Adrenal gland (tissue), 12 donors: ENCODE measurements around the gene RELT. TPM values are rescaled to one million over a fixed set of nuclear protein-coding genes. Genes with fewer than 3 reads are reported as not detected.

Experiments used
- DNase-seq, 7 donors: peaks; one replicate each; pipeline ENCODE4 v3.0.0-alpha.2; 2019 to 2020
- H3K27ac ChIP-seq, 5 donors: fragments of 200-600 bp; sonication (generic) in 4 of 5; 1 replicate in 3 of 5; 2 replicates in 2 of 5; pipeline versions ENCODE4 v1.5.1 to v1.8.0; 2016 to 2020; ENCODE audit warnings: mild to moderate bottlenecking in 1 of 5
- H3K27me3 ChIP-seq: fragments of 200-600 bp; 2 replicates; pipeline ENCODE4 v1.8.0; 2021
- H3K36me3 ChIP-seq, 2 donors: fragments of 200-600 bp; replicated peaks in 1 of 2; 1 replicate in 1 of 2; 2 replicates in 1 of 2; pipeline versions ENCODE4 v1.5.1 to v1.8.0; 2018 to 2022
- H3K4me1 ChIP-seq, 2 donors: fragments of 200-600 bp; replicated peaks in 1 of 2; 1 replicate in 1 of 2; 2 replicates in 1 of 2; pipeline versions ENCODE4 v1.5.1 to v1.8.0; 2018 to 2021
- H3K4me3 ChIP-seq, 4 donors: fragments of 200-600 bp; sonication (generic) in 3 of 4; one replicate each; pipeline ENCODE4 v1.5.1; 2016 to 2018
- H3K9me3 ChIP-seq, 3 donors: fragments of 200-600 bp; sonication (generic) in 1 of 3; replicated peaks in 1 of 3; 1 replicate in 2 of 3; 2 replicates in 1 of 3; pipeline versions ENCODE4 v1.5.1 to v1.8.0; 2016 to 2021
- CTCF ChIP-seq, 6 experiments: fragments of 450-650 bp in 4 of 6; fragments of 200-600 bp in 2 of 6; sonication (generic) in 1 of 6; IDR thresholded peaks; 1 replicate in 5 of 6; 2 replicates in 1 of 6; pipeline versions ENCODE4 v1.5.1 to v1.8.0; 2016 to 2021; ENCODE audit warnings: antibody characterized with exemption in 6 of 6, mild to moderate bottlenecking in 2 of 6, moderate library complexity in 1 of 6
- POLR2A ChIP-seq, 2 donors: fragments of 450-650 bp; IDR thresholded peaks; one replicate each; pipeline ENCODE4 v1.6.1; 2017; ENCODE audit warnings: antibody characterized with exemption in 2 of 2, mild to moderate bottlenecking in 2 of 2, moderate library complexity in 1 of 2
- WGBS, 4 donors: extraction: QIAGEN DNeasy Blood & Tissue Kit in 2 of 4; methylation state at CpG; one replicate each; pipeline versions ENCODE4 v1.1.5 to v1.1.7; 2013 to 2017; 5-methylcytosine and 5-hydroxymethylcytosine counted together
- intact Hi-C, 2 donors: fragments of 100-400 bp; cut with DNase I; formaldehyde crosslinking; loops; one replicate each; pipeline versions ENCODE4 v1.14.1 to v1.15.0; 2022 to 2023
- polyA plus RNA-seq, 3 donors: library from polyadenylated mRNA; stranded (reverse); fragments of 200-250 nt in 2 of 3; fragments of 350-450 nt in 1 of 3; fragmentation: Illumina TruSeq in 1 of 3; extraction: RNeasy Lipid Tissue Mini Kit (QIAGEN cat#74804) in 1 of 3; gene quantifications; one replicate each; pipeline ENCODE4 v1.2.3, GENCODE V29; 2013 to 2014
- total RNA-seq, 9 donors: library from RNA; depleted of rRNA in 4 of 9; stranded (reverse); fragments of >200 nt in 4 of 9; fragments of 120-200 nt in 1 of 9; fragmentation: NEBNext Ultra II Directional in 1 of 9; extraction: Animal tissue kit (Norgen Biotek cat#: 25700) in 1 of 9; gene quantifications; one replicate each; pipeline versions ENCODE4 v1.1.0 to v1.2.4, GENCODE V29; 2013 to 2023
- donor health status: healthy with polysubstance abuse.
- donor health status: Bipolar disorder and iron deficiency.
- donor health status: DM: yes; HTN: yes; CAD: no.
- donor health status: DM: no; HTN: no; CAD: no.
- donor health status: DM: no; HTN: no; CAD: no.
- donor health status: DM: yes; HTN: yes; CAD: no.

Gene RELT
- total and polyA plus RNA-seq, 12 donors, result 0.73 to 8.7 (median 5.2) TPM

- no peak overlapping the region for H3K4me3 ChIP-seq
- peaks cover 0 to 20% of the 10 kb centered on the region in 2 donors for H3K4me1 ChIP-seq
- H3K36me3 ChIP-seq, result peaks cover 0 to 6% of the 10 kb centered on the region in 2 donors
- intact Hi-C loops, result no loop called here
- TF ChIP-seq CTCF (IDR thresholded peaks at IDR 0.05), result no peak
- no peak for TF ChIP-seq POLR2A (IDR thresholded peaks at IDR 0.05)
- no peak for DNase-seq
- no peak overlapping the region for H3K27ac ChIP-seq
- no peaks in the 10 kb centered on the region for H3K9me3 ChIP-seq
- no peaks in the 10 kb centered on the region for H3K27me3 ChIP-seq
Observed at GRCh38 chr11:73420136-73420535, 43.9 kb downstream of the RELT start.

GRCh38 chr11:73422886-73423285, 46.7 kb downstream of the RELT start:
- TF ChIP-seq POLR2A (IDR thresholded peaks at IDR 0.05), result no peak
- TF ChIP-seq CTCF (IDR thresholded peaks at IDR 0.05), result no peak
- H3K27me3 ChIP-seq, result no peaks in the 10 kb centered on the region
- H3K27ac ChIP-seq, result no peak overlapping the region
- intact Hi-C loops, result no loop called here
- DNase-seq, result no peak
- no peaks in the 10 kb centered on the region for H3K9me3 ChIP-seq
- WGBS, 4 donors, result 76 to 90% (median 85%) methylated on average over 4 of the region's 4 CpGs
- H3K4me1 ChIP-seq, result peaks cover 0 to 5% of the 10 kb centered on the region in 2 donors
- peaks cover 0 to 6% of the 10 kb centered on the region in 2 donors for H3K36me3 ChIP-seq
- H3K4me3 ChIP-seq, result no peak overlapping the region

GRCh38 chr11:73423506-73423905, 47.3 kb downstream of the RELT start:
- Histone ChIP-seq H3K4me1 (peaks cover 0 to 5% of the 10 kb centered on the region in 2 donors), H3K27ac (no peak overlapping the region), H3K4me3 (no peak overlapping the region), H3K9me3 (no peaks in the 10 kb centered on the region), H3K27me3 (no peaks in the 10 kb centered on the region), H3K36me3 (peaks cover 0 to 6% of the 10 kb centered on the region in 2 donors)
- intact Hi-C loops, result no loop called here
- TF ChIP-seq POLR2A (IDR thresholded peaks at IDR 0.05), result no peak
- no peak for TF ChIP-seq CTCF (IDR thresholded peaks at IDR 0.05)
- WGBS, 4 donors, result 73 to 97% (median 90%) methylated on average over 3 of the region's 3 CpGs
- DNase-seq, result no peak

- Histone ChIP-seq H3K27me3 (no peaks in the 10 kb centered on the region), H3K4me1 (peaks cover 0 to 5% of the 10 kb centered on the region in 2 donors), H3K4me3 (no peak overlapping the region), H3K36me3 (no peaks in the 10 kb centered on the region), H3K9me3 (no peaks in the 10 kb centered on the region), H3K27ac (peak overlapping the region in 1 of 5 donors; percentile 6)
- DNase-seq, result peak in 2 of 7 donors; percentile 26 to 39
- intact Hi-C loops, result no loop called here
- WGBS, 4 donors, result 42 to 91% (median 71%) methylated on average over 1 of the region's 1 CpG
- TF ChIP-seq POLR2A (IDR thresholded peaks at IDR 0.05) (no peak), CTCF (IDR thresholded peaks at IDR 0.05) (no peak)
Observed at GRCh38 chr11:73425108-73425507, 48.9 kb downstream of the RELT start.
